ENCODE data around the gene ATF3.

Gene ATF3

DNA sequence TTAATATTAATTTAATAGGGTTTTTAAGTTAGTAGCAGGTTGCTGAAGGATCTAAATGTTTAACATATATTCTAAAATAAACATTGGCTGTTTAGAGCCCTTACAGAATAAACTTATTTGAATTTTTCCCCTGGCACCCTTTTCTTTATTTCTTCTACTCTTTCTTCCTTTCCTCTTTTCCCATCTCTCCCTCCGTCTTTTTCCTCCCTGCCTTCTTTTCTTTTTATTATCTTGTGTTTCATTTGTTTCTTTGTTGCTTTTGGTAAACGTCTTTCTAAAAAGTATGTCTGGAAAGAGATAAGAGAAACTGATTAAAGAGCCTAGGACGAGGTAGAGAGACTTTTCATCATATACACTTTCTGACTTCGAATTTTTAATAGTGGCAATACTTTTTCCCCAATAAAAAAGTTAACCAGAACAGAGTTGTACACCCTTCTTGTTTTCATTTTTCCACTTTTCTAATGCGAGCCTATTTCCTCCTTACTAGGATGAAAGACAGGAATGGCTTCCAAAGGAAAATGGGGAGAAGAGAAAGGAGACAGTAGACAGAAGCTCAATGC, 39.5 kb upstream of the ATF3 start:
- H3K27me3 ChIP-seq (ENCODE audit: insufficient read depth, low read length) = 0 out of 2 replicates have a peak, but pooled peaks cover 7% of the 10 kb centered on the region
- H3K4me3 ChIP-seq (ENCODE audit: low read depth, low read length, poor library complexity, severe bottlenecking) = no peak overlapping the region
- no peaks in the 10 kb centered on the region for H3F3A ChIP-seq (ENCODE audit: insufficient read depth, low read length)
- H3K9me2 ChIP-seq (ENCODE audit: low read depth, low read length) = no peaks in the 10 kb centered on the region
- no peak overlapping the region for H3K4me2 ChIP-seq (ENCODE audit: low read length)
- no peaks in the 10 kb centered on the region for H3K79me2 ChIP-seq (ENCODE audit: insufficient read depth, low read length)
- H3K27ac ChIP-seq (ENCODE audit: low read depth, low read length, poor library complexity, severe bottlenecking) = no peak overlapping the region
- no peak for TF ChIP-seq EZH2 (IDR thresholded peaks at IDR 0.05; ENCODE audit: borderline replicate concordance, low read length)
- TF ChIP-seq CTCF (IDR thresholded peaks at IDR 0.05; ENCODE audit: low read length) = no peak
- no peak overlapping the region for H2AFZ ChIP-seq (ENCODE audit: low read length)
- no peaks in the 10 kb centered on the region for H4K20me1 ChIP-seq (ENCODE audit: insufficient read depth, low read length)
- H3K9ac ChIP-seq (ENCODE audit: low read length) = no peak overlapping the region
- peaks cover 10% of the 10 kb centered on the region for H3K4me1 ChIP-seq (ENCODE audit: insufficient read depth, low read length, severe bottlenecking)
- H3K36me3 ChIP-seq (ENCODE audit: insufficient read depth, low read length) = no peaks in the 10 kb centered on the region
- H3K9me3 ChIP-seq (ENCODE audit: low read length) = no peaks in the 10 kb centered on the region

DNA sequence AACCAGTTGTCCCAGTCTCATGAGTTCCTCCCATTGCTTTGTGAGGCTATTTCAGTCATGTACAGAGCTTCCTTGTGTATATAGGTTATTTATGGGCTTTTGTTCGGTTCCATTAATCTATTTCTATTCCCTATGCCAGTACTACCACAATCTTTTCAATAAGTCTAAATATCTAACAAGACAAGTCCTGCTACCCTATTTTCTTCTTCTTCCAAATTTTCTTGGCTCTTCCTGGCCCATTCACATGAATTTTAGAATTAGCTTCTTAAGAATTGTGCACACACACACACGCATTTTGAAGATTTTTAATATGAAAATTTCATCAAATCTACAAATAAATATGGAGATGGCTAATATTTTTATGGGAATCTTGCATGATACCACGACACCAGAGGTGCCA, 33.8 kb upstream of the ATF3 start:
- no peak overlapping the region for H2AFZ ChIP-seq (ENCODE audit: low read length)
- no peaks in the 10 kb centered on the region for H3K9me3 ChIP-seq (ENCODE audit: low read length)
- H3K79me2 ChIP-seq (ENCODE audit: insufficient read depth, low read length) = no peaks in the 10 kb centered on the region
- H3K9ac ChIP-seq (ENCODE audit: low read length) = no peak overlapping the region
- H3K36me3 ChIP-seq (ENCODE audit: insufficient read depth, low read length) = no peaks in the 10 kb centered on the region
- H3K27me3 ChIP-seq (ENCODE audit: insufficient read depth, low read length) = no peaks in the 10 kb centered on the region; the same call in 1 of the 2 replicates
- no peak overlapping the region for H3K4me2 ChIP-seq (ENCODE audit: low read length)
- no peak overlapping the region for H3K27ac ChIP-seq (ENCODE audit: low read depth, low read length, poor library complexity, severe bottlenecking)
- H3K4me3 ChIP-seq (ENCODE audit: low read depth, low read length, poor library complexity, severe bottlenecking) = no peak overlapping the region
- no peaks in the 10 kb centered on the region for H3F3A ChIP-seq (ENCODE audit: insufficient read depth, low read length)
- TF ChIP-seq CTCF (IDR thresholded peaks at IDR 0.05; ENCODE audit: low read length) = no peak
- no peak for TF ChIP-seq EZH2 (IDR thresholded peaks at IDR 0.05; ENCODE audit: borderline replicate concordance, low read length)
- no peaks in the 10 kb centered on the region for H3K9me2 ChIP-seq (ENCODE audit: low read depth, low read length)
- H4K20me1 ChIP-seq (ENCODE audit: insufficient read depth, low read length) = no peaks in the 10 kb centered on the region
- no peaks in the 10 kb centered on the region for H3K4me1 ChIP-seq (ENCODE audit: insufficient read depth, low read length, severe bottlenecking)

DNA sequence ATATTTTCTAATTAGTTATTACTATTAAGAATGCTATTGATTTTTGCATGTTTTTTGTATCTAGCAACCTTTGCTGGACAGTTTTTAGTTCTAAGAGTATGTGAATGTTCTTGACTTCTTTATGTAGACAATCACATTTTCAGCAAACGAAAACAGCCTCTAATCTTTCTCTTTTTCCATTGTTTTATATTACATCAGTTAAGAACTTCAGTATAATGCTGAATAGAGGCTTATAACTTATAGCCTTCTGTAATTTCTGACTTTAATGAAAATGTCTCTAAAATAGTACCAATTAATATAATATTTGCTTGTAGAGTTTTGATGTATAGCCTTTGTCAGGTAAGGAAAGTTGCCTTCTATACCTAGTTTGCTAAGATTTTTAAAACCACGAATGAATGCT, 33.2 kb upstream of the ATF3 start:
- no peaks in the 10 kb centered on the region for H3K79me2 ChIP-seq (ENCODE audit: insufficient read depth, low read length)
- no peaks in the 10 kb centered on the region for H3K9me3 ChIP-seq (ENCODE audit: low read length)
- H3K27me3 ChIP-seq (ENCODE audit: insufficient read depth, low read length) = no peaks in the 10 kb centered on the region; the same call in 1 of the 2 replicates
- no peaks in the 10 kb centered on the region for H3K4me1 ChIP-seq (ENCODE audit: insufficient read depth, low read length, severe bottlenecking)
- H3K27ac ChIP-seq (ENCODE audit: low read depth, low read length, poor library complexity, severe bottlenecking) = no peak overlapping the region
- no peak overlapping the region for H3K4me3 ChIP-seq (ENCODE audit: low read depth, low read length, poor library complexity, severe bottlenecking)
- H3K4me2 ChIP-seq (ENCODE audit: low read length) = no peak overlapping the region
- no peaks in the 10 kb centered on the region for H3K36me3 ChIP-seq (ENCODE audit: insufficient read depth, low read length)
- H3F3A ChIP-seq (ENCODE audit: insufficient read depth, low read length) = no peaks in the 10 kb centered on the region
- H3K9ac ChIP-seq (ENCODE audit: low read length) = no peak overlapping the region
- TF ChIP-seq EZH2 (IDR thresholded peaks at IDR 0.05; ENCODE audit: borderline replicate concordance, low read length) = no peak
- TF ChIP-seq CTCF (IDR thresholded peaks at IDR 0.05; ENCODE audit: low read length) = no peak
- H4K20me1 ChIP-seq (ENCODE audit: insufficient read depth, low read length) = no peaks in the 10 kb centered on the region
- no peak overlapping the region for H2AFZ ChIP-seq (ENCODE audit: low read length)
- H3K9me2 ChIP-seq (ENCODE audit: low read depth, low read length) = no peaks in the 10 kb centered on the region

Measured in OCI-LY1 (cell line).